ENCODE measurements around the gene TSEN15.
A peak's percentile ranks its signal among the peaks of the same experiment; 100 is the strongest.

Gene TSEN15

DNA sequence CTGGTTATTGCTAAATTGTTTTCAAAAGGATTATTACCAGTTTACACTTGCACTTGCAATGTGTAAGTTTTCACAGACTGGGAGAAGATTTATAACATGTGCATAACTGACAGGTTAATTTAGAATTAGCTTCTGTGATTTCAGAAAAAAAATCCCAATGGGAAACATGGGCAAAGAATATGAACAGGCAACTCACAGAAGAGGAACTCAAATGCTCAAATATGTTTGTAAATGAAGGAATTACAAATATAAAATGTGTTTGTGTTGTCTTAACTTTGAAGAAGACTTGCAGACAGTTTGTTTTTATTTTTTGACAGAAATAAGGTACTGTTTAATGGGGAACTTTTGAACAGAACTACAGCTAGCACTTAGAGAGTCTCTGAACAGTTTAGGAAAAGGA lies 8.4 kb downstream of the TSEN15 start:
- Histone ChIP-seq H3K36me3 (ENCODE audit: control insufficient read depth, low read depth, low read length) (no peaks in the 10 kb centered on the region), H3K9me3 (ENCODE audit: control insufficient read depth, low read depth, low read length) (no peaks in the 10 kb centered on the region), H3K27me3 (ENCODE audit: control insufficient read depth, insufficient read depth, low read length) (no peaks in the 10 kb centered on the region), H3K9ac (ENCODE audit: low read length) (no peak overlapping the region), H3K27ac (ENCODE audit: low read length) (no peak overlapping the region), H3K4me3 (ENCODE audit: low read length) (no peak overlapping the region), H3K4me1 (ENCODE audit: control insufficient read depth, low read depth, low read length) (peaks cover 34% of the 10 kb centered on the region)

GRCh38 chr1:184060316-184060715 lies 8.8 kb downstream of the TSEN15 start:
- Histone ChIP-seq H3K27ac (ENCODE audit: low read length) (no peak overlapping the region), H3K4me1 (ENCODE audit: control insufficient read depth, low read depth, low read length) (peaks cover 35% of the 10 kb centered on the region), H3K9me3 (ENCODE audit: control insufficient read depth, low read depth, low read length) (no peaks in the 10 kb centered on the region), H3K4me3 (ENCODE audit: low read length) (no peak overlapping the region), H3K9ac (ENCODE audit: low read length) (no peak overlapping the region), H3K36me3 (ENCODE audit: control insufficient read depth, low read depth, low read length) (no peaks in the 10 kb centered on the region), H3K27me3 (ENCODE audit: control insufficient read depth, insufficient read depth, low read length) (no peaks in the 10 kb centered on the region)

- Histone ChIP-seq H3K4me1 (ENCODE audit: control insufficient read depth, low read depth, low read length) (peaks cover 40% of the 10 kb centered on the region), H3K9me3 (ENCODE audit: control insufficient read depth, low read depth, low read length) (no peaks in the 10 kb centered on the region), H3K9ac (ENCODE audit: low read length) (no peak overlapping the region), H3K36me3 (ENCODE audit: control insufficient read depth, low read depth, low read length) (no peaks in the 10 kb centered on the region), H3K4me3 (ENCODE audit: low read length) (no peak overlapping the region), H3K27ac (ENCODE audit: low read length) (no peak overlapping the region), H3K27me3 (ENCODE audit: control insufficient read depth, insufficient read depth, low read length) (no peaks in the 10 kb centered on the region)
Measured at GRCh38 chr1:184061396-184062003, 10.0 kb downstream of the TSEN15 start.

GRCh38 chr1:184062640-184063286 lies 11.2 kb downstream of the TSEN15 start:
- Histone ChIP-seq H3K36me3 (ENCODE audit: control insufficient read depth, low read depth, low read length) (no peaks in the 10 kb centered on the region), H3K9ac (ENCODE audit: low read length) (no peak overlapping the region), H3K4me3 (ENCODE audit: low read length) (no peak overlapping the region)

GRCh38 chr1:184065559-184065958 lies 14.0 kb downstream of the TSEN15 start:
- Histone ChIP-seq H3K36me3 (ENCODE audit: control insufficient read depth, low read depth, low read length) (no peaks in the 10 kb centered on the region), H3K4me1 (ENCODE audit: control insufficient read depth, low read depth, low read length) (peaks cover 50% of the 10 kb centered on the region), H3K9ac (ENCODE audit: low read length) (no peak overlapping the region), H3K27me3 (ENCODE audit: control insufficient read depth, insufficient read depth, low read length) (no peaks in the 10 kb centered on the region), H3K27ac (ENCODE audit: low read length) (no peak overlapping the region), H3K9me3 (ENCODE audit: control insufficient read depth, low read depth, low read length) (no peaks in the 10 kb centered on the region), H3K4me3 (ENCODE audit: low read length) (no peak overlapping the region)

More at GRCh38 chr1:184062640-184063286, 11.2 kb downstream of the TSEN15 start:
- Histone ChIP-seq H3K27me3 (ENCODE audit: control insufficient read depth, insufficient read depth, low read length) (no peaks in the 10 kb centered on the region), H3K4me1 (ENCODE audit: control insufficient read depth, low read depth, low read length) (peaks cover 30% of the 10 kb centered on the region), H3K27ac (ENCODE audit: low read length) (no peak overlapping the region), H3K9me3 (ENCODE audit: control insufficient read depth, low read depth, low read length) (no peaks in the 10 kb centered on the region)

DNA sequence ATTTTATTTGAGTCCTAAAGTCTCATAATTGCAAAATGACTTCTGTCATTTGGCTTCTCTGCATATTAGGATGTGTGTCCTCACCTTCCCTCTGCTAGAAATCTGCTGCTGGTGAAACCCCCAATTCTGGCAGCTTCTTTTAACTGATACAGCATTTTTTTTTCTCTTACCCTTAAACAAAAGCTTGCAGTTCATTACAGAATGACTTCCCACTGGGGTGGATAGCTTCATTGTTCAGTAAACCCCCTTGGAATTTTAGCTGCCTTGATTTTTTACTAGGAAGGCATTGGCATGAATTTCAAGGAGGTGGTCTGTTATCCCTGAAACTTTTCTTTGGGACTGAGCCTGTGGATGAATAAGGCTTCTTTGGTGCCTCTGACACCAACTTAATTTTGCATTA lies 16.8 kb downstream of the TSEN15 start:
- H3K36me3 ChIP-seq (ENCODE audit: control insufficient read depth, low read depth, low read length): no peaks in the 10 kb centered on the region
- no peaks in the 10 kb centered on the region for H3K27me3 ChIP-seq (ENCODE audit: control insufficient read depth, insufficient read depth, low read length)
- H3K4me1 ChIP-seq (ENCODE audit: control insufficient read depth, low read depth, low read length): peaks cover 28% of the 10 kb centered on the region
- no peak overlapping the region for H3K27ac ChIP-seq (ENCODE audit: low read length)
- H3K9ac ChIP-seq (ENCODE audit: low read length): no peak overlapping the region
- peak overlapping the region; percentile 3 for H3K4me3 ChIP-seq (ENCODE audit: low read length)
- no peaks in the 10 kb centered on the region for H3K9me3 ChIP-seq (ENCODE audit: control insufficient read depth, low read depth, low read length)

DNA sequence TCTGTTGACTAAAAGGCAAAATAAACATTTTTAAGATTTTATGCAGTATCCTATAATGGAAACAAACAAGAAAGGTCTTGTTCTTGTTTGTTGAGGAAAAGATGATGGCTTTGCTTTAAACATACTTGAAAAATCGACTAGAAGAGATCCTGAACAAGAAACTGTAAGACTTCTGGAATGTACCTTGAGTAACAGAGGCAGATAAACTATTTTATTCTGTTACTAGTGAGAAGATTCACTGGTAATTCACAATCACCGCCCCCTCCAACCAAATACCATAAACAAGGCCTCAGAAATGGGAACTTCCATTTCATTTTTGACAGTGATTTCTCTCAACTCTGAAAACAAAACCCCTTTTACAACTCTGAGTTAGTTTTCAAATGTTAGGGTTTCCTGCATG lies 18.1 kb downstream of the TSEN15 start:
- H3K36me3 ChIP-seq (ENCODE audit: control insufficient read depth, low read depth, low read length): no peaks in the 10 kb centered on the region
- no peak overlapping the region for H3K27ac ChIP-seq (ENCODE audit: low read length)
- no peaks in the 10 kb centered on the region for H3K9me3 ChIP-seq (ENCODE audit: control insufficient read depth, low read depth, low read length)
- H3K27me3 ChIP-seq (ENCODE audit: control insufficient read depth, insufficient read depth, low read length): no peaks in the 10 kb centered on the region
- H3K4me1 ChIP-seq (ENCODE audit: control insufficient read depth, low read depth, low read length): peaks cover 26% of the 10 kb centered on the region
- no peak overlapping the region for H3K4me3 ChIP-seq (ENCODE audit: low read length)
- H3K9ac ChIP-seq (ENCODE audit: low read length): no peak overlapping the region

DNA sequence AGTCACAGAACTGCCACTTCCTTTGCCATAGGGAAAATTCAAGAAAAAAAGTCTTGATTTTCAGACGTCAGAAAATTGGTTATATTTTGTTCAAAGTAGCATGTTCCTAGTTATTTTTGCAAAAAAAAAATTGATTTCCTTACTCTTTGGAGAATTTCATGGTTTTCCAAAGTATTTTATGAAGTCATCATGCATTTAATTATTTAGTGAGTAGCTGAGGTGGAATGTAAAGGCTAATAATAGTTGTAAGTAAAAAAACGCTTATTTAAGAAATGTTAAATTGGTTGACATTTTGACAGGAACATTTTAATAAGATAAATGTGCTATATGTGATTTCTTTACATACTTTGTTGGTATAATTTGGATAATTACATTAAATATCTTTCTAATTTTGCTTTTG lies 20.8 kb downstream of the TSEN15 start:
- Histone ChIP-seq H3K27ac (ENCODE audit: low read length) (no peak overlapping the region), H3K9me3 (ENCODE audit: control insufficient read depth, low read depth, low read length) (no peaks in the 10 kb centered on the region), H3K4me1 (ENCODE audit: control insufficient read depth, low read depth, low read length) (peaks cover 20% of the 10 kb centered on the region), H3K27me3 (ENCODE audit: control insufficient read depth, insufficient read depth, low read length) (no peaks in the 10 kb centered on the region), H3K9ac (ENCODE audit: low read length) (no peak overlapping the region), H3K4me3 (ENCODE audit: low read length) (no peak overlapping the region), H3K36me3 (ENCODE audit: control insufficient read depth, low read depth, low read length) (no peaks in the 10 kb centered on the region)

DNA sequence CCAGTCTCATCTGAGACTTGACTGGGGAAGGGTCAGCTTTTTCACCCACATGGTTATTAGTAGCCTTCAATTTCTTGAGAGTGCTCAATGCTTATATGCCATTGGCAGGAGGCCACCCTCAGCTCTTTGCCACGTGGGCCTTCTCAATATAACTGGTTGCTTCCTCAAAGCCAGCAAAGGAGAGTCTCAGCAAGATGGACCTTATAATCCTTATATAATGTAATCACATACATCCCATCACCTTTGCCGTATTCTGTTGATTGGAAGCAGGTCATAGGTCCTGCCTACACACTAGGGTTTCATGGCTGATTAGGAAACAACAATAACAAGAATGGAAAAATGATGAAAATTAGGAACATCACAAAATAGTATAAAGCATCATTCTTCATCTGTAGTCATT lies 22.9 kb downstream of the TSEN15 start:
- Histone ChIP-seq H3K4me1 (ENCODE audit: control insufficient read depth, low read depth, low read length) (peaks cover 9% of the 10 kb centered on the region), H3K36me3 (ENCODE audit: control insufficient read depth, low read depth, low read length) (no peaks in the 10 kb centered on the region)

GRCh38 chr1:184075055-184076029 lies 23.8 kb downstream of the TSEN15 start:
- no peaks in the 10 kb centered on the region for H3K36me3 ChIP-seq (ENCODE audit: control insufficient read depth, low read depth, low read length)
- no peak overlapping the region for H3K9ac ChIP-seq (ENCODE audit: low read length)
- no peak overlapping the region for H3K4me3 ChIP-seq (ENCODE audit: low read length)
- no peak overlapping the region for H3K27ac ChIP-seq (ENCODE audit: low read length)
- no peaks in the 10 kb centered on the region for H3K4me1 ChIP-seq (ENCODE audit: control insufficient read depth, low read depth, low read length)
- no peaks in the 10 kb centered on the region for H3K9me3 ChIP-seq (ENCODE audit: control insufficient read depth, low read depth, low read length)
- H3K27me3 ChIP-seq (ENCODE audit: control insufficient read depth, insufficient read depth, low read length): no peaks in the 10 kb centered on the region

More for the DNA sequence above, 22.9 kb downstream of the TSEN15 start:
- no peak overlapping the region for H3K27ac ChIP-seq (ENCODE audit: low read length)
- no peak overlapping the region for H3K9ac ChIP-seq (ENCODE audit: low read length)
- H3K9me3 ChIP-seq (ENCODE audit: control insufficient read depth, low read depth, low read length): no peaks in the 10 kb centered on the region
- no peak overlapping the region for H3K4me3 ChIP-seq (ENCODE audit: low read length)
- no peaks in the 10 kb centered on the region for H3K27me3 ChIP-seq (ENCODE audit: control insufficient read depth, insufficient read depth, low read length)

DNA sequence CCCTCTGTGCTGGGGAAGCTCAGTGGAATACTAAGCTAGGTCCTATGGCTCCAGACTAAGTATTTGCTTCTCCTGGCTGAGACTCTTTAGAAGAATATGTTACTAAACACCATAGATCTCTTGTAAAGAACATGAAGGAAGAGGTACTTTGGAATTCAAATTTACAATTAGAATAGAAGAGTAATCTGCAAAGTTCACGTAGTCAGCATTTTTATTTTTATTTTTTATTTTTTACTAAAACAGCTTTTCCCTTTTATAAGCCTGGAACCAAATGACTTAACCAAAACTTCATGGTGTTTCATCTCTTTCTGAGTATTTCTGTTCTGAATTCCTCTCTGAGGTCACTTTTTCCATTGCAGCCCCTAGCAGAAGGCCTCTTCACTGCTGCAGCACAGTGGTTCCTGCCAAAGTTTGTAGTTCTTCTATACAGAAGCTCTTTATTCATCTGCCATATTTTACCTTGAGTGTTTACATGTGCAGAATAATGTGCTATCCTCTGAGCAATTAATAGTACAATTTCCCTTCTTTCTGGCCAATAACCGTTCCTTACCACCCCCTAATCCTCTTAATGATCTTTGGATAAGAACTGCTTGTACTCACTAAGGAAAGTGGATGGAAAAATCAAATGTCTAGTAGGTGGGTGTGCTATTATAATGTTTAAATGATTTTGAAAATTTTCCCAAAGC lies 27.2 kb downstream of the TSEN15 start:
- Histone ChIP-seq H3K4me3 (ENCODE audit: low read length) (no peak overlapping the region), H3K9ac (ENCODE audit: low read length) (no peak overlapping the region), H3K27me3 (ENCODE audit: control insufficient read depth, insufficient read depth, low read length) (no peaks in the 10 kb centered on the region), H3K9me3 (ENCODE audit: control insufficient read depth, low read depth, low read length) (no peaks in the 10 kb centered on the region), H3K4me1 (ENCODE audit: control insufficient read depth, low read depth, low read length) (no peaks in the 10 kb centered on the region), H3K36me3 (ENCODE audit: control insufficient read depth, low read depth, low read length) (no peaks in the 10 kb centered on the region), H3K27ac (ENCODE audit: low read length) (no peak overlapping the region)
